NT2/D1 (cell line): ENCODE measurements around the gene TFDP2.
"Not testable (repeated sequence)": the region's sequence is repeated elsewhere in the genome, so short reads cannot be mapped to it uniquely, and the experiment has no call there.

Experiments
- DNase-seq: peaks from one replicate; pipeline ENCODE4 v3.0.0-alpha.2; 2011; ENCODE audit warnings: low read depth, low spot score
- H3K27me3 ChIP-seq: 2 replicates; pipeline ENCODE4 v1.6.0; 2011; ENCODE audit warnings: mild to moderate bottlenecking; ENCODE audit not compliant: insufficient read length, insufficient read depth
- H3K36me3 ChIP-seq: 2 replicates; pipeline ENCODE4 v1.6.1; 2011; ENCODE audit warnings: mild to moderate bottlenecking, low read length, mixed read lengths; ENCODE audit not compliant: insufficient read depth, insufficient read length
- H3K4me1 ChIP-seq: 2 replicates; pipeline ENCODE4 v1.5.1; 2011; ENCODE audit not compliant: insufficient read depth, insufficient read length
- H3K4me3 ChIP-seq: 2 replicates; pipeline ENCODE4 v1.5.1; 2011; ENCODE audit warnings: low read depth; ENCODE audit not compliant: insufficient read length
- H3K9ac ChIP-seq: 2 replicates; pipeline ENCODE4 v1.6.0; 2011; ENCODE audit warnings: low read depth; ENCODE audit not compliant: insufficient read length
- H3K9me3 ChIP-seq: 2 replicates; pipeline ENCODE4 v1.5.1; 2011; ENCODE audit warnings: mild to moderate bottlenecking, low read length; ENCODE audit not compliant: insufficient read depth
- SUZ12 ChIP-seq: IDR thresholded peaks from 2 replicates; pipeline ENCODE4 v1.6.1; 2011; ENCODE audit not compliant: insufficient read length, insufficient read depth; ENCODE audit errors: extremely low read depth
- YY1 ChIP-seq: IDR thresholded peaks from 2 replicates; pipeline ENCODE4 v1.6.1; 2011; ENCODE audit not compliant: insufficient read length, insufficient read depth
- ZNF274 ChIP-seq: IDR thresholded peaks from 2 replicates; pipeline ENCODE4 v1.6.1; 2011; ENCODE audit warnings: mild to moderate bottlenecking, low read depth, low read length

The TFDP2 gene

DNA sequence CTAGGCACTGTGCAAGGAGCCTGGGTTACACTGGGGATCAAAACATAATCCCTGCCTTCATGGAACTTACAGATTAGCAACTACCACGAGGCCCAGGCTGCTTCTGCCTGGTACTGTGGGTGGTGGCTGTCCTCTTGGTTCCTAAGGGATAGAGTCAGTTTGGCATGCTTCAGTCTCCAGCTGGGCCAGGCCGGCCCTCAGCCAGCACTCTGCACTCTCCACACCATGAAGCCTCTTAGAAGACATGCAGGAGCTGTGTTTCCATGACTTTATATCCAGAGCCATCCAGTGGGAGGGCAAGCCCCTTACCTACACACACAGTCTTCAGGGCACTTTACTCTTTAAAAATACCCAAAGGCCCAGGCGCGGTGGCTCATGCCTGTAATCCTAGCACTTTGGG lies 218.5 kb downstream of the TFDP2 start:
- Histone ChIP-seq H3K4me1 (no peaks in the 10 kb centered on the region), H3K36me3 (peaks cover 24% of the 10 kb centered on the region), H3K9ac (no peak overlapping the region), H3K27me3 (no peaks in the 10 kb centered on the region), H3K4me3 (no peak overlapping the region), H3K9me3 (no peaks in the 10 kb centered on the region)
- no peak for DNase-seq
- TF ChIP-seq ZNF274 (no peak), YY1 (no peak), SUZ12 (no peak)

DNA sequence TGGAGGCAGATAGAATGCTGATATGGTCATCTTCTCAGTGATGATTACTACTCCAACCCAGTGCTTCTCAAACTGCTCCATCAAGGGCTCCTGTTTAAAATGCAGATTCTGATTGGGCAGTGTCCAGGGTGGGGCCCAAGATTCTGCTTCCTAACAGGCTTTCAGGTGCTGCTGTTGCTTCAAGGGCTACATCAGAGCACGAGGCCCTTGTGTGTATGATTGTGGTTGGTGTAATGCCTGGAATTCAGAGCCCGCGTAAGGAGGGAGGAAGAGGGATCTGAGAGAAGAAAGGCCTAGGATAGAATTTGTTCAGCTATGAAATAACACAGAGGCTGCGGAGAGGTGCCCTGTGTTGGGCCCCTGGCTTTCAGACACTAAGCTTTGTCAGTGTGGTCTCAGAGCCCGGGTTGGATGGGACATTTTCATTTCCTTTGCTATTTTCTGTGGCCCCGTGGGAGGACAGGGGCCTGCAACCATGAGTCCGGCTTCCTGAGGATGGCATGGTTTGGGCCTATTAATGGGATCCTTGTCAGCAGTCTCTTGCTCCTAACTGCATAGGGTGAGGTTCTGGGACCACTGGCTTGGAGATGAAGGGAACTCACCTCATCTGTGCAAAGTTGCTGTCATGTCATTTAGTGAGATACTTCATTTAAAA lies 219.9 kb downstream of the TFDP2 start:
- TF ChIP-seq ZNF274 (no peak), SUZ12 (no peak), YY1 (no peak)

DNA sequence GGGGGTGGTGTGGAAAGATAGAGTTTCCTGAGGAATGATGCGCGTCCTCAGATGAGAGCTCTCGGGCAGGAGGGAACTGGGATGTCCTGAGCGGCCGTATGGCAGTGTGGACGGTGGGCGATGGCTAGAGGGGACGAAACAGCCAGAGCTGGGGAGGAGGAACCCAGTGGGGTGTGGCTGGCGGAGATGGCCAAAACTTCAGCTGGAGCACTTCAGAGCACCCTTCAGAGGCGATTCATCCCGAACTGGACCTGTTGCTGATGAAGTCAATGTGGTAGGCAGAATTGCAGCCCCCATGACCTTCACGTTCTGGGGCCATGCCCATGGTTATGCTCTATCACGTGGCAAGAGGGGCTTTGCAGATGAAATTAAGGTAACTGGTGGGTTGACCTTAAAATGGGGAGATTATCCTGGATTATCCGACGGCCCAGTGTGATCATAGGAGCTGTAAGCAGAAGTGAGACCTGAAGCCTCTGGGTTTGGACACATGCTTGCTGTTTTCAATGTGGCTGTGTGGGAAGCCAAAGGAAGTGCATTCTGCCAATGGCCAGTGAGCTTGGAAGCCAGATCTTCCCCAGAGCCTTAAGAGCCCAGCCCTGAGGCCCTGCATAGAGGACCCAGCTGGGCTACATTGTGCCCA lies 220.6 kb downstream of the TFDP2 start:
- H3K9ac ChIP-seq = no peak overlapping the region

More for the DNA sequence above, 219.9 kb downstream of the TFDP2 start:
- no peaks in the 10 kb centered on the region for H3K4me1 ChIP-seq
- no peak for DNase-seq
- H3K9ac ChIP-seq = no peak overlapping the region
- H3K4me3 ChIP-seq = no peak overlapping the region
- peaks cover 37% of the 10 kb centered on the region for H3K36me3 ChIP-seq
- H3K9me3 ChIP-seq = no peaks in the 10 kb centered on the region
- H3K27me3 ChIP-seq = no peaks in the 10 kb centered on the region

DNA sequence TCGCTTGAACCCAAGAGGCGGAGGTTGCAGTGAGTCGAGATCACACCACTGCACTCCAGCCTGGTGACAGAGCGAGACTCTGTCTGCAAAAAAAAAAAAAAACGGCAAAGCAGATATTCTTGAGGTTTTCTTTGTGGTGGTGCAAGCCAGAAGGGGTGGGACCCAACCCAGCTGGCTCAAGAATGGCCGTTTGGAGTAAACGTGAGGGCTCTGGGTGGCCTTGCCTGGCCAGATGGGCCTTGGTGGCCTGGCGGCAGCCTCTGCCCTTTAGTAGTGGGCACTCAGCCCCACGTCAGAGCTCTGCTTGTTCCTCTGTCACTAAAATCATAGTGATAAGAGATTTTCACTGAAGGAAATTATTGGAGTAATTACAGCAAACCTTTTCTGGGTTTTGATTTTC lies 222.4 kb downstream of the TFDP2 start:
- Histone ChIP-seq H3K27me3 (no peaks in the 10 kb centered on the region), H3K36me3 (peaks cover 58% of the 10 kb centered on the region), H3K9me3 (no peaks in the 10 kb centered on the region), H3K9ac (no peak overlapping the region), H3K4me3 (no peak overlapping the region), H3K4me1 (no peaks in the 10 kb centered on the region)
- TF ChIP-seq YY1 (no peak), ZNF274 (no peak), SUZ12 (no peak)
- DNase-seq = no peak

More for the DNA sequence above, 220.6 kb downstream of the TFDP2 start:
- Histone ChIP-seq H3K36me3 (peaks cover 41% of the 10 kb centered on the region), H3K4me1 (no peaks in the 10 kb centered on the region), H3K9me3 (no peaks in the 10 kb centered on the region), H3K4me3 (no peak overlapping the region), H3K27me3 (no peaks in the 10 kb centered on the region)
- TF ChIP-seq SUZ12 = no peak
- no peak for TF ChIP-seq YY1
- no peak for TF ChIP-seq ZNF274
- no peak for DNase-seq

DNA sequence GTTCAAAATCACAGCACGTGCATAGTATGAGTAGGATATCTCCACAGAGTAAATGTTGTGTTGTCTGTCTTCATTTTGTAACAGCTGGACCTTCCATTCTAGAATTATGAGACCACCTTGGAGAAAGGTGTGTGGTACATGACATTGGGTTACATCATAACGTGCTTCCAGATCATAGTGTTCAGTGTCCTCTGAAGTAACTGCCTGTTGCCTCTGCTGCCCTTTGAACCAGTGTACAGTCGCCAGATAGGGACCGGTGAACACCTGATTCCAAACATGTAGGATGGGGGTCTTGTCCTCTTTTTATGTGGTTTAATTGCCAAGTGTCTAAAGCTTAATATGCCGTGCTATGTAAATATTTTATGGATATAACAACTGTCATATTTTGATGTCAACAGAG lies 223.7 kb downstream of the TFDP2 start:
- DNase-seq, H3K9me3 ChIP-seq, H3K9ac ChIP-seq, H3K27me3 ChIP-seq, H3K4me1 ChIP-seq, H3K4me3 ChIP-seq: not testable (repeated sequence)
- peaks cover 67% of the 10 kb centered on the region for H3K36me3 ChIP-seq

DNA sequence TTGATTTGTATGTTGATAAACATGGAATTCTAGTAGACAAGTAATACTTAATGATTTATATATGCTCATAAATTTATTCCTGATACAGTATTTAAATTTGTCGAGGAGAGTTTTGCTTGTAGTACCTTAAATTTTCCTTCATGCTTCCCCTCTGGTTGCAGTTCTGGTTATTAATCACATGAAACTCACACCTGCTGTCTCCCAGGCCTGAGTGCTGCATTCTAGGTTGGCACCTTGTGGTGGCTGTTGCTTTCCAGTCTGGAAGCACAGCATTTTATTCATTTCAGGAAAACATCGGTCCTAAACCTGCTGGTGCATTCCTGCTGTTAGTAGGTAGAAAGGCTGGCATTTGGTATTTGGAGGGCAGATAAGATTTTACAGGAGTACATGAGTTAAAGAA lies 228.0 kb downstream of the TFDP2 start:
- no peak for DNase-seq
- Histone ChIP-seq H3K27me3 (no peaks in the 10 kb centered on the region), H3K4me1 (no peaks in the 10 kb centered on the region), H3K36me3 (peaks cover 71% of the 10 kb centered on the region), H3K4me3 (no peak overlapping the region), H3K9me3 (no peaks in the 10 kb centered on the region), H3K9ac (no peak overlapping the region)
- no peak for TF ChIP-seq ZNF274
- TF ChIP-seq YY1 = no peak
- TF ChIP-seq SUZ12 = no peak

DNA sequence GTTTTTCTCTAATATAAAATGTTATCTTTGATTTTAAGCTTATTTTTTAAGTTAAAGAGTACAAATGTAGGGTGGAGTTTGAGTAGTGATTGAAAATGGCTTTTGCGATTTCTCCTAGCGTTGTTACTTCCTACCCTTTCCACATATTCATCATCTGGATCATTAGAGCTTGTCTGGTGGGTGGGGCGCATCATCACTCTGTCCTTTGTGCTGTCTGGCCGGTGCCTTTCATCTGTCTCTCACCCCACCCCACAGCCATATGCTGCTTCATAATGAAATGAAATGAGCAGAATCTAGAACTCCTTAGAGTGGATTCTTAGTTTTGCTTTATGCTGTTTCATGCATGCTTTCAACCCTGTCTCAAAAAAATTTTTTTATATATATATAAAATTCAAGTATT lies 228.6 kb downstream of the TFDP2 start:
- no peak for DNase-seq
- H3K4me1 ChIP-seq = no peaks in the 10 kb centered on the region
- H3K9ac ChIP-seq = no peak overlapping the region
- peaks cover 71% of the 10 kb centered on the region for H3K36me3 ChIP-seq
- H3K9me3 ChIP-seq = no peaks in the 10 kb centered on the region
- no peak for TF ChIP-seq YY1
- TF ChIP-seq SUZ12 = no peak
- no peak for TF ChIP-seq ZNF274
- H3K4me3 ChIP-seq = no peak overlapping the region
- H3K27me3 ChIP-seq = no peaks in the 10 kb centered on the region

DNA sequence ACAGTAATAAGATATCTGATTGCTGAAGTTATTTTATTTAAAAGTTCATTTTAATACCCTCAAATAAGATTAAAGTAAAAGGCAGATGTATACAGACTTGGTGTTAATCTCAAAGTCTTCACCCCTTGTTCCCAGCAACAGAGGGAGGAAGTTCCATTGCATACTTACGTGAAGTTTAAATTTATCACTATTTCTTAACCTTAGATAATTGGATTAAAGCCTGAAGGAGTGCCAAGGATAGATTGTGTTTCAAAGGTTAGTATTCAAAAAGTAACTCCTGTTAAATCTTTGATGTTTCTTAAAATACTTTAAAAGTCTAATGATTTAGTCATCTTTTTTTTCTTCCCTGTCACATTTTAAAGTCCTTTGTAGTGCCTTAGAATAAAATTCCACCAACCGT lies 233.6 kb downstream of the TFDP2 start:
- DNase-seq = no peak
- Histone ChIP-seq H3K9me3 (peaks cover 16% of the 10 kb centered on the region), H3K9ac (no peak overlapping the region), H3K4me3 (no peak overlapping the region), H3K27me3 (no peaks in the 10 kb centered on the region), H3K36me3 (peaks cover 73% of the 10 kb centered on the region), H3K4me1 (peaks cover 3% of the 10 kb centered on the region)
- TF ChIP-seq ZNF274 = no peak
- no peak for TF ChIP-seq SUZ12
- TF ChIP-seq YY1 = no peak
